GM10266 (cell line): Measurements from ENCODE around the gene TEX2.

Experiments
- DNase-seq: peaks from one replicate; pipeline ENCODE4 v3.0.0; 2012; ENCODE audit errors: extremely low spot score
- TF ChIP-seq, protein P1 (sequence below): IDR thresholded peaks from 2 replicates; pipeline ENCODE4 v1.5.1; 2012; ENCODE audit warnings: mild to moderate bottlenecking, low read depth; ENCODE audit not compliant: control insufficient read depth, insufficient read depth; ENCODE audit errors: missing control alignments

The TEX2 gene

DNA sequence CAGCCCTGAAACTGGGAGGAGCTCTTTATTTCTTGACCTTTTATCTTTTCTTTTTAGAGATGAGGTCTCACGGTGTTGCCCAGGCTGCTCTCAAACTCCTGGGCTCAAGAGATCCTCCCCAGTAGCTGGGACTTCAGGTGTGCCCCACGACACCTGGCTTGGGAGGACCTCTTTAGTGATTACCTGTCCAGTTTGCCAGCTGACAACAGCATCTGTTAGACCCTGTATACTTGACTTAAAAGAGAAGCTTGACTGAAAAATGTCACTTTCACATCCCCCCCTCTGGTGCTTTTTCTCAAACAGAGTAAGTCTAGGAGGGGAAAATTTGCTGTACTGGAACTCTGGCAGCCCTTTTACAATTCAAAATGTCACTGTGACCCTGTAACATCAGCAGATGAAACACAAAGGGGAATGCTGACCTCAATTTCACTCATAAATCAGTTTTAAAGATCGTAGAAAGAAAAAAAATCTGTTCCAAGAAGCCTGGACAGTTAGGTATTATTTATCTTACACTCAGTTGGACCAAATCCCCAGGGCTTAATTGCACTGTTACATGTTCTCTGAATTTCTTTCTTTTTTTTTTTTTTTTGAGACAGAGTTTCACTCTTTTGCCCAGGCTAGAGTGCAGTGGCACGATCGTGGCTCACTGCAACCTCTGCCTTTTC, 131.3 kb downstream of the TEX2 start:
- TF ChIP-seq, protein P1, sequence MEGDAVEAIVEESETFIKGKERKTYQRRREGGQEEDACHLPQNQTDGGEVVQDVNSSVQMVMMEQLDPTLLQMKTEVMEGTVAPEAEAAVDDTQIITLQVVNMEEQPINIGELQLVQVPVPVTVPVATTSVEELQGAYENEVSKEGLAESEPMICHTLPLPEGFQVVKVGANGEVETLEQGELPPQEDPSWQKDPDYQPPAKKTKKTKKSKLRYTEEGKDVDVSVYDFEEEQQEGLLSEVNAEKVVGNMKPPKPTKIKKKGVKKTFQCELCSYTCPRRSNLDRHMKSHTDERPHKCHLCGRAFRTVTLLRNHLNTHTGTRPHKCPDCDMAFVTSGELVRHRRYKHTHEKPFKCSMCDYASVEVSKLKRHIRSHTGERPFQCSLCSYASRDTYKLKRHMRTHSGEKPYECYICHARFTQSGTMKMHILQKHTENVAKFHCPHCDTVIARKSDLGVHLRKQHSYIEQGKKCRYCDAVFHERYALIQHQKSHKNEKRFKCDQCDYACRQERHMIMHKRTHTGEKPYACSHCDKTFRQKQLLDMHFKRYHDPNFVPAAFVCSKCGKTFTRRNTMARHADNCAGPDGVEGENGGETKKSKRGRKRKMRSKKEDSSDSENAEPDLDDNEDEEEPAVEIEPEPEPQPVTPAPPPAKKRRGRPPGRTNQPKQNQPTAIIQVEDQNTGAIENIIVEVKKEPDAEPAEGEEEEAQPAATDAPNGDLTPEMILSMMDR: no peak
- DNase-seq: no peak

DNA sequence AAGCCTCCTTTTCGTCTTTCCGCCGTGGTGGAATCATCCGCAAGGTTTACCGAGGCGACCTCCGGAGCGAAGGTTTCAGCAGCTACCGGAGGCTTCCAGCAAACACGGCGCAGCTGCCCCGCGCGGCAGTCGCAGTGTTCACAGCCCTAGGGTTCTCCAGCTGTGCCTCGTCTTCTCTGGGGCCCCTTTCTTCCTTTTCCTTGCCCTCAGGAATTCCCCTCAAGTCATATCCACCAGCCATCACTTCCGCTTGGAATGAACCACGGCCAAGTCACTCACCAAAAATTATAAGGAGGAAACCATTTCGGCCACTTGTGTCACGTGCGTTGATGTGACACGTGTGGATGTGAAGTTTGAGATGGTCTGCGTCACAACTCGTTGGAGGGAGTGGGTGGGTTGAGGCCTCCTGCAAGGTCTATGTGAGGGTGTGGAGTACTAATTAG, 132.5 kb downstream of the TEX2 start:
- DNase-seq: no peak
- TF ChIP-seq, protein P1: no peak

DNA sequence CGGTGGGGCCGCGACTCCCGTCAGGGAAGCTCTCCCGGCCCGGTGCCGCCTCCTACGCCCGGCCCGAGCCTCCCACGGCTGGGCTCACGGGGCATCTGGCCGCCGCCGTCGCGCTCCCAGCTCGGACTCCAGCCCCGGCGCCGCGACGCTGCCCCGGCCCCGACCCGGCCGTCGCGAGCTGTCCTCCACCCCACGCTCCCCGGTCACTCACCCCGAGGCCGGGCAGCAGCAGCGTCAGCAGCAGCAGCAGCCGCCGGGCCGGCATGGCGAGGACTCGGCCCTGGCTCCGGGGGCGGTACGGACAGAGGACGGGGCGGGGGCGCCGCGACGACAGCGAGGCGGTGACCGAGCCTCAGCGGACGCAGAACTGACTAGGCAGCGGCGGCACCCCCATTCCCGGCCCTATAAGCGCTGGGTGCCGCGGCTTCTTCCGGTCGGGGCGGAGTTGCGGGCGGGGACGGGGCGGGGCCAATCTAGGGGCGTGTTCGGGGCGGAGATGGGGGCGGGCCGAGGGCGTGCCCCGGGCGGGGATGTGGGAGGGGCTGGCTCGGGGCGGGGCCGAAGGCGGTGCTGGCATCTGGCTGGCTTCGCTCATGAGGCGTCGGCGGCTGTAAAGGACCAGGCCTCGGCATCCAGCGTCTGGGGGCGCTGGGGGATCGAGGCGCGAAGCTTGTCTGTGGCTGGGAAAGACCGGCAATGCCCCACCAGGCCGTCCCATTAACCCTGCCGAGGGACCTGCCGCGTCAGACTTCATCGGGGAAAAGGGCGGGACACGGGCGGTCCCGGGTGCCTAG, 133.1 kb downstream of the TEX2 start, which contains the start of gene ERN1:
ERN1 (minus strand) TSS at position 380 of the 794 bp plus-strand sequence; CDS start at position 265, 115 bp downstream.
- TF ChIP-seq, protein P1: no peak
- peak; percentile 95 for DNase-seq

DNA sequence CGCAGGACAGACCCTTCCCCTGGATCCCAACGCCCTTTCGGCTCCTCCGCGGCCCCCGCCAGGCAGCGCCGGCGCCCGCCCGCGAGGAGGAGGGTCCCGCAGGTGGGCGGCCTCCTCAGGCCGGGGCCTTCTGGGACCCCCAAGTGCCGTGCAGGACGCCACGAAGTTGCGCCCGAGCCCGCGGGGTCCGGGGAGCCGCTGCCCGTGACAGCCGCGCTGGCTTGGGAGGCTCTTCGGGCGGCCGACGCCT, 133.6 kb downstream of the TEX2 start:
- TF ChIP-seq, protein P1: no peak
- no peak for DNase-seq

DNA sequence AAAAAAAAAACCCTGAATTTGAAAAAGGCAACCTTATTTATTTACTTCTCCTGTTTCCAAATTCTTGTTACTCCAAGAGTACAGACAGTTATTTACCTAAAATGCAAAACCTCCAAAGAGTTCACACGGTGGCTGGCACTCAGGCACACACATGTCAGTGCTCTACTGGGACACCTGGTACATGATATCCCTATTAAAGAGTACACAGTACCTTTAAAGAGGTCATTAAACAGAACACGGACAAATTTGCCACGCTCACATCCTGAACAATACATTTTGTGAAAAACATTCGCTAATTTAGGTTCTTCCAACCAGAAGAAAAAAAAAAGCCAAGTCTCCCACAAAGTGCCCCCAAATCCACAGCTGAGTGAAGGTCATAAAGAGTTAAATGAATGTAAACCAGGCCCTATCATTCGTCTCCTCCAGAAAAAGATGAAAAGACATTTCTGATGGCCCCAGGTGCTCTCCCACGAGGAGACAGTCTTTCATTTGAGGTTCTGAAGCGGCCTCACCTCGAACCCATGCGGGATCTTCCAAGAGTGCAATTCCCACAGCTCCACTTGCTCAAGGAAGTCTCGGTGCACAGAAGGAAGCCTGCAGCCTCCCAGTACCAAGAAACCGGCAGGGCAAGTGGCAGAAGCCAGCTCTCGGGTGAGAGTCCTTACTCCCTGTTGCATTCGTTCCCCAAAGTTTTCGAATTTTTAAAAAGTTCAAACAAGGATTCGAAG, 134.1 kb downstream of the TEX2 start:
- TF ChIP-seq, protein P1: no peak
- DNase-seq: no peak

DNA sequence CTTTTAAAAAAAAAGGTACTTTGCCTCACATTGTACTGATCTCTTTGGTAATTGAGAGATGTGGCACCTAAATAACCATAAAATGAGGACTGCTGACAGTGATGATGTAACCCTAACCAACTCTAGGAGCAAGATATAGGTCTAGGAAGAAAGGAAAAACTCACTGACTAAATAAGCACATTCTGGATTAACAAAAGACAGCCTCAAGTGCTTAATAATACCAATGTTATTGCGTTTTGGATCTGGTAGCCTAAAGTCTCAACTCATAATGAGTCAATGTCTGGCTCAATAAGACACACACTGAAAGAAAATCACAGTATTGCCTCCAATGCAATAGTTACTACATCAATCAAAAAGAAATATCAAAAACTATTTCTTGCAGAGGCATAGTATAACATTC, 136.1 kb downstream of the TEX2 start:
- no peak for DNase-seq
- TF ChIP-seq, protein P1: no peak

DNA sequence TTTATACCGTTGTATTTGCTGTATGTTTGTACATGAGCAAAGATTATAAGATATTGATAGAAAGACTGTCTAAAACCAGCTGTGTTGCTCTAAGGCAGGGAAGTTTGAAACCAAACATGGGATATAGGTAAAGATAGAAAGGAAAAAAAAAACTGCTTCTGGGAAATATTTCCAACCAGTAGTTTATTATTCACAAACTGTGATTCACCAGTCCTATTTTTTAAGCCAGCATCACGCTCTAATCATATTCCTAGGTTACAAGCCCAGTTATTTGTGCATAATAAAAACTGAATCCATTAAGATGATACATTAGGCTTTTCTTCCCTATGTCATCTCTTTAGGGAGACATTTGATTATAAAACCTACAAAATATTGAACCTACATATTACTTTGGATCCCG, 137.1 kb downstream of the TEX2 start:
- no peak for DNase-seq
- TF ChIP-seq, protein P1: no peak
